ENCODE measurements around the gene MTUS2. TPM values are rescaled to one million over a fixed set of nuclear protein-coding genes. Genes with fewer than 3 reads are reported as not detected.
A peak's percentile ranks its signal among the peaks of the same experiment; 100 is the strongest.

MTUS2 gene
- total RNA-seq, 6 donors from 2014 or later = 0.11 to 1.6 (median 0.20) TPM; not detected in 1

GRCh38 chr13:29482504-29482903 is 662.4 kb downstream of the MTUS2 start:
- no peak for TF ChIP-seq CTCF (IDR thresholded peaks at IDR 0.05)
- no peak for TF ChIP-seq POLR2A (IDR thresholded peaks at IDR 0.05)
- no peak for TF ChIP-seq POLR2AphosphoS5 (IDR thresholded peaks at IDR 0.05)
- no peak for TF ChIP-seq EP300 (IDR thresholded peaks at IDR 0.05)
- Histone ChIP-seq H3K27me3 (no peaks in the 10 kb centered on the region), H3K4me1 (no peaks in the 10 kb centered on the region), H3K27ac (no peak overlapping the region), H3K36me3 (no peaks in the 10 kb centered on the region), H3K4me3 (no peak overlapping the region), H3K9me3 (no peaks in the 10 kb centered on the region)
- WGBS, 2 donors = 66 to 73% methylated on average over 4 of the region's 4 CpGs
- DNase-seq = no peak
- ATAC-seq (ENCODE audit: low FRiP score in 2 of 2) = no peak

- Histone ChIP-seq H3K4me1 (no peaks in the 10 kb centered on the region), H3K4me3 (no peak overlapping the region), H3K27ac (no peak overlapping the region), H3K9me3 (no peaks in the 10 kb centered on the region), H3K36me3 (no peaks in the 10 kb centered on the region), H3K27me3 (no peaks in the 10 kb centered on the region)
- TF ChIP-seq POLR2AphosphoS5 (IDR thresholded peaks at IDR 0.05) (no peak), POLR2A (IDR thresholded peaks at IDR 0.05) (no peak), EP300 (IDR thresholded peaks at IDR 0.05) (no peak), CTCF (IDR thresholded peaks at IDR 0.05) (no peak)
- ATAC-seq (ENCODE audit: low FRiP score in 2 of 2) (no peak), DNase-seq (peak; percentile 47 to 81)
- 66 to 68% methylated on average over 3 to 15 of the region's 15 CpGs for WGBS, 2 donors
These were observed 663.1 kb downstream of the MTUS2 start for GRCh38 chr13:29483211-29483610.

- DNase-seq (no peak), ATAC-seq (ENCODE audit: low FRiP score in 2 of 2) (no peak)
- Histone ChIP-seq H3K36me3 (no peaks in the 10 kb centered on the region), H3K27me3 (no peaks in the 10 kb centered on the region), H3K4me1 (no peaks in the 10 kb centered on the region), H3K27ac (no peak overlapping the region), H3K9me3 (no peaks in the 10 kb centered on the region), H3K4me3 (no peak overlapping the region)
- WGBS, 2 donors = 80% methylated on average over 4 of the region's 4 CpGs
- no peak for TF ChIP-seq CTCF (IDR thresholded peaks at IDR 0.05)
- no peak for TF ChIP-seq POLR2AphosphoS5 (IDR thresholded peaks at IDR 0.05)
- no peak for TF ChIP-seq POLR2A (IDR thresholded peaks at IDR 0.05)
- TF ChIP-seq EP300 (IDR thresholded peaks at IDR 0.05) = no peak
These were observed 663.5 kb downstream of the MTUS2 start for GRCh38 chr13:29483623-29484022.

- DNase-seq = no peak
- TF ChIP-seq CTCF (IDR thresholded peaks at IDR 0.05) (no peak), EP300 (IDR thresholded peaks at IDR 0.05) (no peak), POLR2AphosphoS5 (IDR thresholded peaks at IDR 0.05) (no peak), POLR2A (IDR thresholded peaks at IDR 0.05) (no peak)
- ATAC-seq (ENCODE audit: low FRiP score in 2 of 2) = no peak
- Histone ChIP-seq H3K4me1 (no peaks in the 10 kb centered on the region), H3K4me3 (no peak overlapping the region), H3K27me3 (no peaks in the 10 kb centered on the region), H3K9me3 (no peaks in the 10 kb centered on the region), H3K36me3 (no peaks in the 10 kb centered on the region), H3K27ac (no peak overlapping the region)
- WGBS, 2 donors = 74 to 77% methylated on average over 4 to 7 of the region's 7 CpGs
These were observed 664.1 kb downstream of the MTUS2 start for GRCh38 chr13:29484236-29484635.

GRCh38 chr13:29484796-29485195 is 664.7 kb downstream of the MTUS2 start:
- Histone ChIP-seq H3K4me1 (no peaks in the 10 kb centered on the region), H3K27ac (no peak overlapping the region), H3K9me3 (no peaks in the 10 kb centered on the region), H3K27me3 (no peaks in the 10 kb centered on the region), H3K4me3 (no peak overlapping the region), H3K36me3 (no peaks in the 10 kb centered on the region)
- DNase-seq (no peak), ATAC-seq (ENCODE audit: low FRiP score in 2 of 2) (no peak)
- no peak for TF ChIP-seq EP300 (IDR thresholded peaks at IDR 0.05)
- TF ChIP-seq POLR2A (IDR thresholded peaks at IDR 0.05) = no peak
- TF ChIP-seq POLR2AphosphoS5 (IDR thresholded peaks at IDR 0.05) = no peak
- TF ChIP-seq CTCF (IDR thresholded peaks at IDR 0.05) = no peak
- 74 to 83% methylated on average over 7 of the region's 7 CpGs for WGBS, 2 donors
